Kidney (tissue), 14 donors: ENCODE results near the gene KLF6. TPM values are rescaled to one million over a fixed set of nuclear protein-coding genes. Genes with fewer than 3 reads are reported as not detected.

Experiments
- DNase-seq, 5 donors: peaks; one replicate each; pipeline ENCODE4 v3.0.0-alpha.2; 2013 to 2020
- FAIRE-seq: peaks from 2 replicates; lab custom pipeline; 2012; peaks lifted over from hg19 to GRCh38; lab: Jason Lieb, UNC
- H3K27ac ChIP-seq, 2 donors: one replicate each; pipeline ENCODE4 v1.7.0; 2013; ENCODE audit warnings: low read depth in 2 of 2, low read length in 2 of 2, inconsistent platforms in 1 of 2
- H3K27me3 ChIP-seq: one replicate; pipeline ENCODE4 v1.7.1; 2013; ENCODE audit warnings: low read length, inconsistent platforms; ENCODE audit not compliant: control insufficient read depth, insufficient read depth
- H3K36me3 ChIP-seq, 3 donors: one replicate each; pipeline versions ENCODE4 v1.7.0 to v1.7.1; 2013; ENCODE audit warnings: low read length in 3 of 3, control low read depth in 1 of 3, inconsistent platforms in 1 of 3; ENCODE audit not compliant: insufficient read depth in 3 of 3, control insufficient read depth in 2 of 3
- H3K4me1 ChIP-seq, 3 donors: one replicate each; pipeline versions ENCODE4 v1.7.0 to v1.7.1; 2013; ENCODE audit warnings: low read length in 3 of 3, inconsistent platforms in 1 of 3, low read depth in 1 of 3; ENCODE audit not compliant: control insufficient read depth in 2 of 3, insufficient read depth in 2 of 3
- H3K4me3 ChIP-seq, 3 donors: one replicate each; pipeline versions ENCODE4 v1.7.0 to v1.8.1; 2013; ENCODE audit warnings: low read length in 3 of 3, control low read depth in 1 of 3, inconsistent platforms in 1 of 3
- H3K9ac ChIP-seq, 3 donors: one replicate each; pipeline versions ENCODE4 v1.7.0 to v1.7.1; 2013; ENCODE audit warnings: low read length in 3 of 3, control low read depth in 1 of 3, inconsistent platforms in 1 of 3
- H3K9me3 ChIP-seq, 3 donors: one replicate each; pipeline versions ENCODE4 v1.7.0 to v1.7.1; 2013; ENCODE audit warnings: low read length in 3 of 3, control low read depth in 1 of 3, inconsistent platforms in 1 of 3; ENCODE audit not compliant: control insufficient read depth in 2 of 3, insufficient read depth in 1 of 3
- intact Hi-C: fragments of 100-400 bp; cut with DNase I; formaldehyde crosslinking; loops from one replicate; pipeline ENCODE4 v1.11.1; 2022
- polyA plus RNA-seq: library from polyadenylated mRNA; stranded (reverse); fragments of 350-450 nt; fragmentation: Illumina TruSeq; extraction: RNeasy Lipid Tissue Mini Kit (QIAGEN cat#74804); gene quantifications from one replicate; pipeline ENCODE4 v1.2.3, GENCODE V29; 2014; ENCODE audit warnings: low read depth, low replicate concordance; ENCODE audit not compliant: insufficient read depth
- total RNA-seq: library from RNA; stranded (reverse); fragmentation: NEBNext Ultra II Directional; extraction: Animal tissue kit (Norgen Biotek cat#: 25700); gene quantifications from one replicate; pipeline ENCODE4 v1.2.1, GENCODE V29; 2021
- TF ChIP-seq, protein P1 (sequence below): IDR thresholded peaks from 3 replicates; pipeline ENCODE4 v1.5.1; 2012; ENCODE audit warnings: mild to moderate bottlenecking, moderate library complexity, borderline replicate concordance; ENCODE audit not compliant: insufficient read depth; ENCODE audit errors: extremely low read depth
- donor health status: control.
- donor health status: control.
- donor health status: control.
- donor health status: control.
- donor health status: control.
- donor health status: DM: yes; HTN: yes; CAD: no.
- donor health status: Normal renal cell carcinoma (clear cell type).

KLF6 gene
- total and polyA plus RNA-seq, 2 donors from 2014 or later: 27.8 to 230 TPM

DNA sequence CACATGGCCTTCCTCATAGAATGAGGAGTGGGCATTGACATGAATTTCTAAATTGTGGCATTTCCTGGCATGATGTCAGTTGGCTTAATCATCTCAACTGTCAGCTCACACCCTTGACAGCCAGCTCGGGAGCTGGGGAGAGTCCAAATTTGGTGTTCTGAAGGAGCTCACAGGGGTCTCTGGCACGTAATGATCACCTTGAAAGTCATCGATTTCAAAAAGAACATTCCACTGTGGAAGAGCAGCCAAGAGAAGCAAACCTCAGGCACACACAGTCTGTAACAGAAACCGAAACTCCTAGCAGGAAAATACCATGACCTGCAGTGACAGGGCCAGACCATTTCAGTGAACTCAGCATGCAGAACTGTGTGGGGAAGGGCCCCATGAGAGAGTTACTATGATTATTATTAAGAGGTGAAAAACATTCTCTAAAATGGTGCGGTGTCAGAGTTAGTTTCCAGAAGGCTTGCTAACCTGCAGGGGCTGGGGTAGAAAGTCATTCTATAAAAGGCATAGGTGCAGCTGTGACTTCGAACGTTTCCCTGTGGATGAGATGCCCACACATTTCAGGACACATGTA lies 26.4 kb upstream of the KLF6 start:
- intact Hi-C loops: no loop called here
- Histone ChIP-seq H3K27ac (peak overlapping the region; percentile 86 to 89), H3K27me3 (no peaks in the 10 kb centered on the region), H3K4me3 (peak overlapping the region in 2 of 3 donors; percentile 21 to 34), H3K4me1 (peaks cover 2 to 42% (median 42%) of the 10 kb centered on the region in 3 donors), H3K9me3 (no peaks in the 10 kb centered on the region), H3K9ac (peak overlapping the region in 2 of 3 donors; percentile 47 to 51), H3K36me3 (no peaks in the 10 kb centered on the region)
- peak in 3 of 5 donors; percentile 53 to 84 (median 81) for DNase-seq
- no peak for FAIRE-seq
- TF ChIP-seq, protein P1, sequence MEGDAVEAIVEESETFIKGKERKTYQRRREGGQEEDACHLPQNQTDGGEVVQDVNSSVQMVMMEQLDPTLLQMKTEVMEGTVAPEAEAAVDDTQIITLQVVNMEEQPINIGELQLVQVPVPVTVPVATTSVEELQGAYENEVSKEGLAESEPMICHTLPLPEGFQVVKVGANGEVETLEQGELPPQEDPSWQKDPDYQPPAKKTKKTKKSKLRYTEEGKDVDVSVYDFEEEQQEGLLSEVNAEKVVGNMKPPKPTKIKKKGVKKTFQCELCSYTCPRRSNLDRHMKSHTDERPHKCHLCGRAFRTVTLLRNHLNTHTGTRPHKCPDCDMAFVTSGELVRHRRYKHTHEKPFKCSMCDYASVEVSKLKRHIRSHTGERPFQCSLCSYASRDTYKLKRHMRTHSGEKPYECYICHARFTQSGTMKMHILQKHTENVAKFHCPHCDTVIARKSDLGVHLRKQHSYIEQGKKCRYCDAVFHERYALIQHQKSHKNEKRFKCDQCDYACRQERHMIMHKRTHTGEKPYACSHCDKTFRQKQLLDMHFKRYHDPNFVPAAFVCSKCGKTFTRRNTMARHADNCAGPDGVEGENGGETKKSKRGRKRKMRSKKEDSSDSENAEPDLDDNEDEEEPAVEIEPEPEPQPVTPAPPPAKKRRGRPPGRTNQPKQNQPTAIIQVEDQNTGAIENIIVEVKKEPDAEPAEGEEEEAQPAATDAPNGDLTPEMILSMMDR: no peak

- H3K4me1 ChIP-seq: peaks cover 2 to 54% (median 48%) of the 10 kb centered on the region in 3 donors
- H3K4me3 ChIP-seq: no peak overlapping the region
- no peaks in the 10 kb centered on the region for H3K9me3 ChIP-seq
- H3K27me3 ChIP-seq: no peaks in the 10 kb centered on the region
- H3K9ac ChIP-seq: peak overlapping the region in 1 of 3 donors; percentile 34
- FAIRE-seq (no peak), DNase-seq (no peak)
- intact Hi-C loops: no loop called here
- TF ChIP-seq, protein P1: no peak
- no peaks in the 10 kb centered on the region for H3K36me3 ChIP-seq
- H3K27ac ChIP-seq: peak overlapping the region; percentile 44 to 81
Measured at GRCh38 chr10:3808689-3809199, 23.7 kb upstream of the KLF6 start.

- no peak for FAIRE-seq
- Histone ChIP-seq H3K9me3 (no peaks in the 10 kb centered on the region), H3K9ac (peak overlapping the region in 1 of 3 donors; percentile 34), H3K36me3 (no peaks in the 10 kb centered on the region), H3K4me1 (peaks cover 2 to 61% (median 48%) of the 10 kb centered on the region in 3 donors), H3K27ac (peak overlapping the region; percentile 44 to 81), H3K27me3 (no peaks in the 10 kb centered on the region), H3K4me3 (no peak overlapping the region)
- intact Hi-C loops: no loop called here
- TF ChIP-seq, protein P1: no peak
- peak in 1 of 5 donors; percentile 61 for DNase-seq
Measured at GRCh38 chr10:3807928-3808496, 23.0 kb upstream of the KLF6 start.
